Measurements from ENCODE around the gene CLPSL1. TPM values are rescaled to one million over a fixed set of nuclear protein-coding genes. Genes with fewer than 3 reads are reported as not detected.
A peak's percentile ranks its signal among the peaks of the same experiment; 100 is the strongest.

The CLPSL1 gene
- total and polyA plus RNA-seq, 2 of the 13 experiments (the other 11 are each of a cell fraction or from before 2014, with no cell fraction given) = not detected

- TF ChIP-seq, protein P1, sequence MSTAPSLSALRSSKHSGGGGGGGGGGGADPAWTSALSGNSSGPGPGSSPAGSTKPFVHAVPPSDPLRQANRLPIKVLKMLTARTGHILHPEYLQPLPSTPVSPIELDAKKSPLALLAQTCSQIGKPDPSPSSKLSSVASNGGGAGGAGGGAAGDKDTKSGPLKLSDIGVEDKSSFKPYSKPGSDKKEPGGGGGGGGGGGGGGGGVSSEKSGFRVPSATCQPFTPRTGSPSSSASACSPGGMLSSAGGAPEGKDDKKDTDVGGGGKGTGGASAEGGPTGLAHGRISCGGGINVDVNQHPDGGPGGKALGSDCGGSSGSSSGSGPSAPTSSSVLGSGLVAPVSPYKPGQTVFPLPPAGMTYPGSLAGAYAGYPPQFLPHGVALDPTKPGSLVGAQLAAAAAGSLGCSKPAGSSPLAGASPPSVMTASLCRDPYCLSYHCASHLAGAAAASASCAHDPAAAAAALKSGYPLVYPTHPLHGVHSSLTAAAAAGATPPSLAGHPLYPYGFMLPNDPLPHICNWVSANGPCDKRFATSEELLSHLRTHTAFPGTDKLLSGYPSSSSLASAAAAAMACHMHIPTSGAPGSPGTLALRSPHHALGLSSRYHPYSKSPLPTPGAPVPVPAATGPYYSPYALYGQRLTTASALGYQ (CRISPR knock-in tag; IDR thresholded peaks at IDR 0.05) = no peak
- no peak for TF ChIP-seq ZIK1 (CRISPR knock-in tag; IDR thresholded peaks at IDR 0.05; ENCODE audit: borderline replicate concordance, low read depth)
- TF ChIP-seq KDM2A (CRISPR knock-in tag; IDR thresholded peaks at IDR 0.05; ENCODE audit: borderline replicate concordance, low read depth) = no peak; the same call in 1 of the 2 replicates
- TF ChIP-seq KLF12 (CRISPR knock-in tag; IDR thresholded peaks at IDR 0.05; ENCODE audit: borderline replicate concordance) = no peak
- 0 out of 2 replicates have a peak, but pooled peaks have one; percentile 31 for TF ChIP-seq HMGXB3 (CRISPR knock-in tag; IDR thresholded peaks at IDR 0.05; ENCODE audit: borderline replicate concordance)
- TF ChIP-seq PLRG1 (conservative IDR thresholded peaks at IDR 0.05) = no peak
- no peak for TF ChIP-seq KLF13 (CRISPR knock-in tag; IDR thresholded peaks at IDR 0.05)
- TF ChIP-seq ZNF510 (CRISPR knock-in tag; IDR thresholded peaks at IDR 0.05; ENCODE audit: low read depth) = no peak
- TF ChIP-seq, protein P2, sequence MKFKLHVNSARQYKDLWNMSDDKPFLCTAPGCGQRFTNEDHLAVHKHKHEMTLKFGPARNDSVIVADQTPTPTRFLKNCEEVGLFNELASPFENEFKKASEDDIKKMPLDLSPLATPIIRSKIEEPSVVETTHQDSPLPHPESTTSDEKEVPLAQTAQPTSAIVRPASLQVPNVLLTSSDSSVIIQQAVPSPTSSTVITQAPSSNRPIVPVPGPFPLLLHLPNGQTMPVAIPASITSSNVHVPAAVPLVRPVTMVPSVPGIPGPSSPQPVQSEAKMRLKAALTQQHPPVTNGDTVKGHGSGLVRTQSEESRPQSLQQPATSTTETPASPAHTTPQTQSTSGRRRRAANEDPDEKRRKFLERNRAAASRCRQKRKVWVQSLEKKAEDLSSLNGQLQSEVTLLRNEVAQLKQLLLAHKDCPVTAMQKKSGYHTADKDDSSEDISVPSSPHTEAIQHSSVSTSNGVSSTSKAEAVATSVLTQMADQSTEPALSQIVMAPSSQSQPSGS (CRISPR knock-in tag; IDR thresholded peaks at IDR 0.05) = no peak; the same call in 1 of the 2 replicates
- TF ChIP-seq, protein P3, sequence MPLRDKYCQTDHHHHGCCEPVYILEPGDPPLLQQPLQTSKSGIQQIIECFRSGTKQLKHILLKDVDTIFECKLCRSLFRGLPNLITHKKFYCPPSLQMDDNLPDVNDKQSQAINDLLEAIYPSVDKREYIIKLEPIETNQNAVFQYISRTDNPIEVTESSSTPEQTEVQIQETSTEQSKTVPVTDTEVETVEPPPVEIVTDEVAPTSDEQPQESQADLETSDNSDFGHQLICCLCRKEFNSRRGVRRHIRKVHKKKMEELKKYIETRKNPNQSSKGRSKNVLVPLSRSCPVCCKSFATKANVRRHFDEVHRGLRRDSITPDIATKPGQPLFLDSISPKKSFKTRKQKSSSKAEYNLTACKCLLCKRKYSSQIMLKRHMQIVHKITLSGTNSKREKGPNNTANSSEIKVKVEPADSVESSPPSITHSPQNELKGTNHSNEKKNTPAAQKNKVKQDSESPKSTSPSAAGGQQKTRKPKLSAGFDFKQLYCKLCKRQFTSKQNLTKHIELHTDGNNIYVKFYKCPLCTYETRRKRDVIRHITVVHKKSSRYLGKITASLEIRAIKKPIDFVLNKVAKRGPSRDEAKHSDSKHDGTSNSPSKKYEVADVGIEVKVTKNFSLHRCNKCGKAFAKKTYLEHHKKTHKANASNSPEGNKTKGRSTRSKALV (CRISPR knock-in tag; IDR thresholded peaks at IDR 0.05) = no peak
- TF ChIP-seq ZNF441 (CRISPR knock-in tag; IDR thresholded peaks at IDR 0.05; ENCODE audit: borderline replicate concordance) = 0 out of 2 replicates have a peak, but pooled peaks have one; percentile 36
- TF ChIP-seq SIN3A (IDR thresholded peaks at IDR 0.05; ENCODE audit: borderline replicate concordance, low read depth, low read length) = no peak
- TF ChIP-seq TOE1 (CRISPR knock-in tag; IDR thresholded peaks at IDR 0.05) = no peak
- TF ChIP-seq MED1 (CRISPR knock-in tag; IDR thresholded peaks at IDR 0.05) = 0 out of 2 replicates have a peak, but pooled peaks have one; percentile 22
- TF ChIP-seq IKZF4 (CRISPR knock-in tag; IDR thresholded peaks at IDR 0.05; ENCODE audit: borderline replicate concordance, low read depth, not compliant biosample characterization) = no peak
These were observed 43.2 kb upstream of the CLPSL1 start (continued) for GRCh38 chr6:35737413-35738211.
